ENCODE data around the gene MAZ. TPM values are rescaled to one million over a fixed set of nuclear protein-coding genes. Genes with fewer than 3 reads are reported as not detected.

MAZ gene
- total and polyA plus RNA-seq, 2 of the 13 experiments (the other 11 are each of a cell fraction or from before 2014, with no cell fraction given) = 203 to 277 TPM

GRCh38 chr16:29807426-29808218, 1.3 kb downstream of the MAZ start (continued):
- TF ChIP-seq AHR (CRISPR knock-in tag; IDR thresholded peaks at IDR 0.05) (peak; percentile 98; the same call in 1 of the 2 replicates), ZNF12 (CRISPR knock-in tag; IDR thresholded peaks at IDR 0.05) (peak; percentile 94), ZNF318 (CRISPR knock-in tag; IDR thresholded peaks at IDR 0.05) (peak; percentile 99), DNMT3B (CRISPR knock-in tag; conservative IDR thresholded peaks at IDR 0.05) (peak; percentile 96; the same call in 1 of the 2 replicates), LCORL (IDR thresholded peaks at IDR 0.05) (no peak), LCORL (CRISPR knock-in tag; IDR thresholded peaks at IDR 0.05) (peak; percentile 93), NFIC (IDR thresholded peaks at IDR 0.05; ENCODE audit: low read length) (no peak), ZNF773 (CRISPR knock-in tag; IDR thresholded peaks at IDR 0.05; ENCODE audit: borderline replicate concordance) (peak; percentile 97), ARHGAP35 (CRISPR knock-in tag; IDR thresholded peaks at IDR 0.05; ENCODE audit: borderline replicate concordance) (peak; percentile 100), ZNF784 (CRISPR knock-in tag; IDR thresholded peaks at IDR 0.05; ENCODE audit: borderline replicate concordance) (peak; percentile 98), ZNF253 (CRISPR knock-in tag; IDR thresholded peaks at IDR 0.05; ENCODE audit: borderline replicate concordance) (peak; percentile 99), ETS1 (CRISPR knock-in tag; IDR thresholded peaks at IDR 0.05) (peak; percentile 99), TRIM24 (CRISPR knock-in tag; IDR thresholded peaks at IDR 0.05) (no peak), SMARCC2 (IDR thresholded peaks at IDR 0.05) (no peak), ZNF740 (CRISPR knock-in tag; IDR thresholded peaks at IDR 0.05) (0 out of 2 replicates have a peak, but pooled peaks have one; percentile 75), ZNF776 (CRISPR knock-in tag; IDR thresholded peaks at IDR 0.05) (peak; percentile 100), IRF1 (CRISPR knock-in tag; IDR thresholded peaks at IDR 0.05; ENCODE audit: low read depth) (peak; percentile 99), NPAS2 (CRISPR knock-in tag; IDR thresholded peaks at IDR 0.05; ENCODE audit: borderline replicate concordance) (no peak)

All from HepG2 (cell line).